Esophagus squamous epithelium (tissue), 5 donors: ENCODE results near the gene RD3L. TPM values are rescaled to one million over a fixed set of nuclear protein-coding genes. Genes with fewer than 3 reads are reported as not detected.

ENCODE experiments used
- DNase-seq: peaks from one replicate; lab custom pipeline; 2025; lab: John Stamatoyannopoulos, UW
- H3K27ac ChIP-seq, 4 donors: fragments of 200-600 bp; sonication (generic); one replicate each; pipeline ENCODE4 v1.5.1; 2016 to 2019; ENCODE audit warnings: mild to moderate bottlenecking in 1 of 4
- H3K27me3 ChIP-seq, 4 donors: fragments of 200-600 bp; sonication (generic); 1 replicate in 3 of 4; 2 replicates in 1 of 4; pipeline versions ENCODE4 v1.5.1 to v1.6.0; 2017 to 2021; ENCODE audit warnings: antibody characterized with exemption in 1 of 4
- H3K36me3 ChIP-seq, 3 donors: fragments of 200-600 bp; sonication (generic); one replicate each; pipeline ENCODE4 v1.5.1; 2016 to 2019
- H3K4me1 ChIP-seq, 3 donors: fragments of 200-600 bp; sonication (generic); one replicate each; pipeline ENCODE4 v1.5.1; 2017 to 2019
- H3K4me3 ChIP-seq, 4 donors: fragments of 200-600 bp; sonication (generic); 1 replicate in 3 of 4; 2 replicates in 1 of 4; pipeline ENCODE4 v1.5.1; 2016 to 2019; ENCODE audit warnings: mild to moderate bottlenecking in 2 of 4, moderate library complexity in 1 of 4
- H3K9me3 ChIP-seq, 3 donors: fragments of 200-600 bp; sonication (generic); one replicate each; pipeline ENCODE4 v1.5.1; 2016 to 2019
- POLR2A ChIP-seq, 4 donors: fragments of 450-650 bp; IDR thresholded peaks; one replicate each; pipeline ENCODE4 v1.6.1; 2017; ENCODE audit warnings: antibody characterized with exemption in 4 of 4, mild to moderate bottlenecking in 4 of 4, moderate library complexity in 3 of 4
- WGBS, 2 donors: methylation state at CpG; one replicate each; pipeline ENCODE4 v1.1.5; 2018; 5-methylcytosine and 5-hydroxymethylcytosine counted together
- intact Hi-C: fragments of 100-400 bp; cut with DNase I; formaldehyde crosslinking; loops from one replicate; pipeline ENCODE4 v1.15.0; 2022
- total RNA-seq, 4 donors: library from RNA; depleted of rRNA; stranded (reverse); fragments of >200 nt; gene quantifications; one replicate each; pipeline ENCODE4 v1.1.0, GENCODE V29; 2016
- TF ChIP-seq, protein P1 (sequence below), 6 experiments: fragments of 450-650 bp in 4 of 6; fragments of 200-600 bp in 2 of 6; sonication (generic) in 2 of 6; IDR thresholded peaks; one replicate each; pipeline ENCODE4 v1.5.1; 2016 to 2019; ENCODE audit warnings: antibody characterized with exemption in 6 of 6, mild to moderate bottlenecking in 4 of 6, moderate library complexity in 4 of 6
- donor health status: DM: yes; HTN: yes; CAD: no.

RD3L gene
- total RNA-seq, 4 donors from 2014 or later, result not detected

DNA sequence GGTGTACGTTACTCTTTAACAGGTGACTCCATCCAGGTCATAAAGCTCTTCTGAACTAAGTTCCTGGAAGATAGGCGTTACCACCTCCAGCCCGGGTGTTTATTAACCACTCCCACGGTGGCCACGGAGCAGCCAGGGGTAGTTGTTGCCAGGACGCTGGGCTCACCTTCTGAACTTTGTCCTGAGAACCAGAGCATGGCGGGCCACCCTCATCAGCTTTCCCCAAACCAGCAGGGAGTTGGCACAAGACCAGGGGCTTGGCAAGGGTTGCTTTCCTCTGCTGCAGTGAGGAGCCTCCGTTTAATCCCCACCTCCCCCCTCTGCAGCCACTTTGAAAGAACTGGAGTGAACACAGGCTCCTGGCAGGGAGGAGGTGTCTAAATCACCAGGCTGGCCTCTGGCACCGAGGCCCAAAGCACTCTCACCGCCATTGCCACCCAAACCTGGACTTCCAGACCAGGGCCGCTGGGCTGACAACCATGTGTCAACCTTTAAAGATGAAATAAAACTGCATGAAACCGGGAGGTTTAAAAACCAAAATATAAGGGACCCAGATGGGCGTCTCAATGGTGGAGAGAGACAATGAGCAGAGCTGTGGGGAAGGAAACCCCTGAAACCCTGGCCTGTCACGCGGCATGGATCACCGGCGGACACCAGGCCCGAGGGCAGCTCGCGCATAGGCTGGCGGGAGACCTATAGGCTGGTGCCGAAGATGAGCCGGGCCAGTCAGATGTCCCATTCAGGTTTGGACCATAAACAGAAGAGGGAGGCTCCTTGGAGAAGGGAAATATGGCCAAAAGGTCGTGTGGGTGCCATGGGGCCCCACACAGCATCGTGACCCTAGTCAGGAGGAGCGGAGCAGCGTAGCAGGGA, 45.0 kb downstream of the RD3L start:
- peak overlapping the region in 2 of 4 donors; percentile 48 to 65 for H3K27ac ChIP-seq
- H3K4me1 ChIP-seq, result peaks cover 26 to 56% (median 28%) of the 10 kb centered on the region in 3 donors
- 73 to 76% methylated on average over 16 of the region's 27 CpGs for WGBS, 2 donors
- no peak overlapping the region for H3K4me3 ChIP-seq
- no peak for DNase-seq
- no peaks in the 10 kb centered on the region for H3K27me3 ChIP-seq
- TF ChIP-seq POLR2A (IDR thresholded peaks at IDR 0.05), result no peak
- intact Hi-C loops, result no loop called here
- no peaks in the 10 kb centered on the region for H3K9me3 ChIP-seq
- no peaks in the 10 kb centered on the region for H3K36me3 ChIP-seq

DNA sequence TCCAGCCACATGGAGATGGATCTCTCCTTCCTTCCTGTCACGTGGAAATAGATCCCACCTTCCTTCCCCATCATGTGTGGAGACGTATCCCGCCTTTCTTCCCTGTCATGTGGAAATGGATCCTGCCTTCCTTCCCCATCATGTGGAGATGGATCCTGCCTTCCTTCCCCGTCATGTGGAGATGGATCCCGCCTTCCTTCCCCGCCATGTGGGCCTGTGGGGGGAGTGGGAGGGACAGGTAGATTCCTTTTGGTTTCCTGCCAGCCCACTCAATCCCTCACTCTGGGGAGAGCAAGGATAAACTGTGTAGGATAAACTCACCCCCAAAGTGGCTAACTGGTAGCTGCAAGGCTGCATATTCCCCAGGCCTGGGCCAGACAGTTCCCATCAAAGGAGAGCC, 45.8 kb downstream of the RD3L start:
- no peak for DNase-seq
- Histone ChIP-seq H3K36me3 (no peaks in the 10 kb centered on the region), H3K27ac (no peak overlapping the region), H3K4me1 (peaks cover 26 to 60% (median 28%) of the 10 kb centered on the region in 3 donors), H3K4me3 (no peak overlapping the region), H3K27me3 (no peaks in the 10 kb centered on the region), H3K9me3 (no peaks in the 10 kb centered on the region)
- intact Hi-C loops, result no loop called here
- TF ChIP-seq, protein P1, sequence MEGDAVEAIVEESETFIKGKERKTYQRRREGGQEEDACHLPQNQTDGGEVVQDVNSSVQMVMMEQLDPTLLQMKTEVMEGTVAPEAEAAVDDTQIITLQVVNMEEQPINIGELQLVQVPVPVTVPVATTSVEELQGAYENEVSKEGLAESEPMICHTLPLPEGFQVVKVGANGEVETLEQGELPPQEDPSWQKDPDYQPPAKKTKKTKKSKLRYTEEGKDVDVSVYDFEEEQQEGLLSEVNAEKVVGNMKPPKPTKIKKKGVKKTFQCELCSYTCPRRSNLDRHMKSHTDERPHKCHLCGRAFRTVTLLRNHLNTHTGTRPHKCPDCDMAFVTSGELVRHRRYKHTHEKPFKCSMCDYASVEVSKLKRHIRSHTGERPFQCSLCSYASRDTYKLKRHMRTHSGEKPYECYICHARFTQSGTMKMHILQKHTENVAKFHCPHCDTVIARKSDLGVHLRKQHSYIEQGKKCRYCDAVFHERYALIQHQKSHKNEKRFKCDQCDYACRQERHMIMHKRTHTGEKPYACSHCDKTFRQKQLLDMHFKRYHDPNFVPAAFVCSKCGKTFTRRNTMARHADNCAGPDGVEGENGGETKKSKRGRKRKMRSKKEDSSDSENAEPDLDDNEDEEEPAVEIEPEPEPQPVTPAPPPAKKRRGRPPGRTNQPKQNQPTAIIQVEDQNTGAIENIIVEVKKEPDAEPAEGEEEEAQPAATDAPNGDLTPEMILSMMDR (IDR thresholded peaks at IDR 0.05), result no peak
- TF ChIP-seq POLR2A (IDR thresholded peaks at IDR 0.05), result no peak
- 63 to 68% methylated on average over 6 of the region's 6 CpGs for WGBS, 2 donors

DNA sequence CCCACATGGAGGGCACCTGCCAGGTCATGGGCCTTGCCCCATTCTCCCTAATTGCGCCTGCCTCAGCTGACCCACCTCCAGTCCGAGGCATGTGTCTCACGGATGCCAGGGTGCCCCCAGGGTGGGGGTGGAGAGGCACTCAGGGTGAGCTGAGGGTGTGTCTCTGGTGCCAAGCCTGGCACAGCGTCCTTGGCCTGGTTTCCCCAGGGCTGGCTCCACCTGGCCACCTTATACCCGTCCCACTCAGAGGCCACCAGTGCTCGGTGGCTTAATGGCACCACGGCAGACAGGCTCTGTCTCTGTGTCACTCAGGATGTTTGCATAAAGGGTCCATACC, 47.6 kb downstream of the RD3L start:
- Histone ChIP-seq H3K9me3 (no peaks in the 10 kb centered on the region), H3K4me3 (no peak overlapping the region), H3K36me3 (no peaks in the 10 kb centered on the region), H3K27ac (no peak overlapping the region), H3K4me1 (peaks cover 26 to 64% (median 37%) of the 10 kb centered on the region in 3 donors), H3K27me3 (no peaks in the 10 kb centered on the region)
- intact Hi-C loops, result no loop called here
- TF ChIP-seq, protein P1 (IDR thresholded peaks at IDR 0.05), result no peak
- no peak for TF ChIP-seq POLR2A (IDR thresholded peaks at IDR 0.05)
- WGBS, 2 donors, result 66 to 92% methylated on average over 2 to 3 of the region's 7 CpGs
- DNase-seq, result no peak

DNA sequence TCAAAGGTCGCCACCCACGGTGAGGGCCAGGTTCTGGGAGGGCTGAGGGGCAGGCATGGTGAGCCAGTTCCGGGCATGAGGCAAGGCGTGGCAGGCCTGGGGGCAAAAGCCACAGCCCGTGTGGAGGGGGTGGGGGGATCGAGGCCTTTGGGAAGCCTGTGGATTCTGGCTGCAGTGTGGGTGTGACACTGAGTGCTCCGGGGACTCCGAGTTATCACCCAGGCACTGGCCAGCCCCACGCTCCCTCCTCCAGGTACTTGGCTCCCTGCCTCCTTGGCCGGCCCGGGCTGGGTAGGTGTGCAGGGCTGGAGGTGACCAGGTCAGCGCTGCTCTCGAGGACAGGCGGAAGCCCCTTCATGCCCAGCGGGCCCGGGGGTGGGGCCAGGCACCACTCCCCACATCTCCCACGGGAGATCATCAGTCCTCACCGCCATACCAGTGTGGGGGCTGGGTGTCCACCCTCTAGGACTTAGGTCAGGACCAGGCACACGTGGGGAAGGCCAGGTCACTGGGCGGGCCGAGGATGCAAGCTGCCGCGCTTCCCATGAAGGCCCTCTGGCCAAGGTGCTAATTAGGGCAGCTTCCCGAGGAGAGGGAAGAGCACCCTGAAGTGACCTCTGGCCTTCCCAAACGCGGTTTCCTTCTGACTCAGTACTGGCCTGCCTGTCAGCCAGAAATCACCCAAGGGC, 48.2 kb downstream of the RD3L start:
- no peak overlapping the region for H3K4me3 ChIP-seq
- no peaks in the 10 kb centered on the region for H3K27me3 ChIP-seq
- no peaks in the 10 kb centered on the region for H3K9me3 ChIP-seq
- H3K36me3 ChIP-seq, result no peaks in the 10 kb centered on the region
- intact Hi-C loops, result no loop called here
- no peak overlapping the region for H3K27ac ChIP-seq
- no peak for DNase-seq
- no peak for TF ChIP-seq POLR2A (IDR thresholded peaks at IDR 0.05)
- TF ChIP-seq, protein P1 (IDR thresholded peaks at IDR 0.05), result no peak
- WGBS, 2 donors, result 47 to 58% methylated on average over 3 to 12 of the region's 26 CpGs
- peaks cover 26 to 64% (median 42%) of the 10 kb centered on the region in 3 donors for H3K4me1 ChIP-seq

DNA sequence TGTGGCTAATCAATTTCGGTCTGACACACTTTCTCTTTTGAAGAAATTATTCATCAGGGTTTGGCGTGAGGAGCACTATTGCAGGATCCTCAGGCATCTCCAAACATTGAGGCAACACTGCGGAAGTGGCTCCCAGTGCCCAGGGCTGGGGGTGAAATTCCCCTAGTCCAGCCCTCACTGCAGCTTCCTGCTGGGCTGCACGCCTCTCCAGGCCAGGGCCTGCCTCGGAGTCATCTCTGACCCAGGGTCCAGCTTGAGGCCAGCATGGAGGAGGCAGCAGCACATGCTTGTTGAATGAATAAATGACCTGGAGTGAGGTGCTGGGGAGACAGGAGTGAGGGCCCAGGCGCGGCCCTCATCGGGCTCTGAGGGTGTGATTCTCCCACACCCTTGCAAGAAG, 50.1 kb downstream of the RD3L start:
- H3K36me3 ChIP-seq, result no peaks in the 10 kb centered on the region
- peaks cover 12 to 55% (median 26%) of the 10 kb centered on the region in 3 donors for H3K4me1 ChIP-seq
- H3K4me3 ChIP-seq, result no peak overlapping the region
- no peak for TF ChIP-seq POLR2A (IDR thresholded peaks at IDR 0.05)
- TF ChIP-seq, protein P1 (IDR thresholded peaks at IDR 0.05), result no peak
- H3K27ac ChIP-seq, result no peak overlapping the region
- intact Hi-C loops, result no loop called here
- 61 to 90% methylated on average over 6 to 7 of the region's 8 CpGs for WGBS, 2 donors
- DNase-seq, result no peak
- H3K27me3 ChIP-seq, result no peaks in the 10 kb centered on the region
- H3K9me3 ChIP-seq, result no peaks in the 10 kb centered on the region
